Measurements from ENCODE around the gene TMA16.
"Not testable (repeated sequence)": the region's sequence is repeated elsewhere in the genome, so short reads cannot be mapped to it uniquely, and the experiment has no call there.

TMA16 gene

GRCh38 chr4:163515198-163515597, 20.7 kb downstream of the TMA16 start:
- DNase-seq (ENCODE audit: low spot score) = no peak

GRCh38 chr4:163523791-163524365, 29.4 kb downstream of the TMA16 start:
- no peak for DNase-seq (ENCODE audit: low spot score)

- no peak for DNase-seq (ENCODE audit: low spot score)
Observed at GRCh38 chr4:163525982-163526381, 31.5 kb downstream of the TMA16 start.

- no peak for DNase-seq (ENCODE audit: low spot score)
Observed at GRCh38 chr4:163527172-163527571, 32.7 kb downstream of the TMA16 start.

- DNase-seq (ENCODE audit: low spot score) = no peak
Observed at GRCh38 chr4:163528653-163529052, 34.2 kb downstream of the TMA16 start.

GRCh38 chr4:163534056-163534455, 39.6 kb downstream of the TMA16 start:
- no peak for DNase-seq (ENCODE audit: low spot score)

- DNase-seq (ENCODE audit: low spot score) = no peak
Observed at GRCh38 chr4:163535657-163536056, 41.2 kb downstream of the TMA16 start.

- no peak for DNase-seq (ENCODE audit: low spot score)
Observed at GRCh38 chr4:163536091-163536490, 41.6 kb downstream of the TMA16 start.

- DNase-seq (ENCODE audit: low spot score) = no peak
Observed at GRCh38 chr4:163537114-163537513, 42.6 kb downstream of the TMA16 start.

GRCh38 chr4:163538820-163539219, 44.3 kb downstream of the TMA16 start:
- not testable (repeated sequence) for DNase-seq (ENCODE audit: low spot score)

GRCh38 chr4:163540448-163540847, 46.0 kb downstream of the TMA16 start:
- no peak for DNase-seq (ENCODE audit: low spot score)

- DNase-seq (ENCODE audit: low spot score) = no peak
Observed at GRCh38 chr4:163540977-163541376, 46.5 kb downstream of the TMA16 start.

GRCh38 chr4:163542275-163542674, 47.8 kb downstream of the TMA16 start:
- DNase-seq (ENCODE audit: low spot score) = no peak

GRCh38 chr4:163544407-163545038, 50.0 kb downstream of the TMA16 start:
- peak; percentile 73 for DNase-seq (ENCODE audit: low spot score)

- no peak for DNase-seq (ENCODE audit: low spot score)
Observed at GRCh38 chr4:163548481-163549243, 54.2 kb downstream of the TMA16 start.

GRCh38 chr4:163550869-163551267, 56.4 kb downstream of the TMA16 start:
- no peak for DNase-seq (ENCODE audit: low spot score)

- DNase-seq (ENCODE audit: low spot score) = no peak
Observed at GRCh38 chr4:163553146-163553545, 58.7 kb downstream of the TMA16 start.

- DNase-seq (ENCODE audit: low spot score) = no peak
Observed at GRCh38 chr4:163554870-163555465, 60.5 kb downstream of the TMA16 start.

GRCh38 chr4:163556177-163556576, 61.7 kb downstream of the TMA16 start:
- no peak for DNase-seq (ENCODE audit: low spot score)

- DNase-seq (ENCODE audit: low spot score) = no peak
Observed at GRCh38 chr4:163556650-163557391, 62.3 kb downstream of the TMA16 start.

- DNase-seq (ENCODE audit: low spot score) = no peak
Observed at GRCh38 chr4:163558539-163559044, 64.1 kb downstream of the TMA16 start.

- no peak for DNase-seq (ENCODE audit: low spot score)
Observed at GRCh38 chr4:163562496-163562895, 68.0 kb downstream of the TMA16 start.
